NCI-H1048 (cell line): ENCODE measurements around the gene KIF23.

Experiments used
- DNase-seq: peaks from one replicate; lab custom pipeline; 2025; lab: John Stamatoyannopoulos, UW

KIF23 gene

GRCh38 chr15:69394556-69395282 lies 19.4 kb upstream of the KIF23 start:
- peak; percentile 53 for DNase-seq

DNA sequence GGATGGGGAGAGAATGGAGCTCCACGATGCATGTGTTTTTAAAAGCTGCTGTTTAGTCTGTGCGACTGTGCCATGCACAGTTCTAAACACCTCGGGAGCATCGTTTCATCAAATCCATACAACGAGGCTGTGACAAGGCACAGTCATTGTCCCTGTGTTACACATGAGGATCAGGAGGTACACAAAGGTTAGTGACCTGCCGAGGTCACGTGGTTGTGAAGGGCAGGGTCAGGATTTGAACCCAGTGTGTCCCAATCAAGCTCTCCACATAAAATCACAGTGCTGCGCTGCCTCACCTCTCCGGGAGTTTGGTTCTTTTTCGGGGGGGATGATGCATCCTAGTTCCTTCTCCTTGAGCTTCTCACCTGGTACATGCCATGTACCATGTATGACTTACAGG lies 18.7 kb upstream of the KIF23 start:
- no peak for DNase-seq

DNA sequence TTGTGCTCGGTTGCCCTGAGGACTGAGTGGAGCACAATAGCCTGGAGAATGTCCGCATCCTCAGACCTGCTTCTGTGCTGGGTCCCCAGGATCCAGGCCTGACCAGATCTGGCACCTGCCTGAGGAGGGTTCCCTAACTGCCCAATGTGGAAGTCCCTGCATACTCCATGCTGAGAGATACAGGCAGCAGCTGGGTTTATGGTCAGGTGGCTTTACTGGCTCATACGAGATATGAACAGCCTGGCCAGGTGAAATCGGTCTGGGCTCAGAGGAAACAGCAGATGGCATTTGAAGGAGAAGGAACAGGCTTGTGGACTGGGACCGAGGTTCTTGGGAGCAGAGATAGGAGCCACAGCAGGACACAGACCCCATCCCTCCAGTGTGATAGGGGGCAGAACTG lies 18.2 kb upstream of the KIF23 start:
- DNase-seq, result no peak

- DNase-seq, result no peak
These were observed 15.7 kb upstream of the KIF23 start for GRCh38 chr15:69398491-69398891.

DNA sequence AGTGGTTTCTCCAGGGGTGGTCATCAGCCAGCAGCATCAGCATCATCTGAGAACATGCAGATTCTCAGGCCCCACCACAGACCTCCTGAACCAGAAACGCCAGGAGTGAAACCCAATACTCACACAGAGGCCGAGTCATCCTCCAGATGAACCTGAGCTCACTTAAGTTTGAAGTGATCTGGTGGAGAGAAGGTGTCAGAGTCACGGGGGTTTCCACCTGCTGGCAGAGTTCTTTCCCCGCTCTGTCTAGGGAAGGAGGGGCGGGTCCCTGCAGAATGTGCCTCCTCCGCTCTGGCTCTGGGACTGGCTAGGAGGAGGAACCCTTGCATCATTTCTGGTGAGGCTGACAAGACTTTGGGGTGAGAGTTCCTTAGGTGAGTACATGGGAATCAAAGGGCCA lies 13.3 kb upstream of the KIF23 start:
- DNase-seq, result no peak

GRCh38 chr15:69402816-69403215 lies 11.3 kb upstream of the KIF23 start:
- no peak for DNase-seq

DNA sequence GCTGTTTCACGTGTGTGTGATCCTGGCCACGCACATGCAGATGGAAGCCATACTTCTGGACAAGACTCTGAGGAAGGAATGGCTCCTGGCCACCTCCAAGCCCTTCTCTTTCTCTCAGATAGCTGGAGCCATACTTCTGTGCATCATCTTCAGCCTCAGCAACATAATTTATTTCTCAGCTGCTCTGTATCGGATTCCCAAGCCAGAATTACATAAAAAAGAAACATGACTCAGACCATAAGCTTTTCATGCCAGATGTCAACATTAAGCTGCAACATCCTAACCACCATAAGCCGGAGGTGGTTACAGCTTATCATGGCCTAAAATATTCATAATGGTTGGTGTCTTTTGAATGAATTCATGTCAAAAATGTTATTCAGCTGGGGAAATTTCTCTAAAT lies 10.6 kb upstream of the KIF23 start:
- no peak for DNase-seq

DNA sequence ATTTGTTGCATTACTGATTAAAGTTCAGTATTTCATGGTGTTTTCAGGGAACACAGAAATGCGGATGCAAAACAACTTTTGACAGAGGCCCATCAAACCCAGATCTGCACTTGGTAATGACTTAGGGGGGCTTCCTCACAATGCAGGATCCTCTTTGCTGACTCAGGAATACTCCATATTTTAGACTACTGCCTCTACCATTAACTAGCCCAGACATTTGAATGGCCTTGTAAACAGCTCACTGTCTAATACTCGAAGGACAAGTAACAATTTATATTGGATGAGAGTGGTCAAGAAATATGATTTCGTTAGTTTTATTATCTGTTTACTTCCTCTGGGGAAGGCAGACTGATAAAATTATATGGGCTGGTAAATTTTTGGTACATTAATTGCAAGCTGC lies 9.0 kb upstream of the KIF23 start:
- no peak for DNase-seq

DNA sequence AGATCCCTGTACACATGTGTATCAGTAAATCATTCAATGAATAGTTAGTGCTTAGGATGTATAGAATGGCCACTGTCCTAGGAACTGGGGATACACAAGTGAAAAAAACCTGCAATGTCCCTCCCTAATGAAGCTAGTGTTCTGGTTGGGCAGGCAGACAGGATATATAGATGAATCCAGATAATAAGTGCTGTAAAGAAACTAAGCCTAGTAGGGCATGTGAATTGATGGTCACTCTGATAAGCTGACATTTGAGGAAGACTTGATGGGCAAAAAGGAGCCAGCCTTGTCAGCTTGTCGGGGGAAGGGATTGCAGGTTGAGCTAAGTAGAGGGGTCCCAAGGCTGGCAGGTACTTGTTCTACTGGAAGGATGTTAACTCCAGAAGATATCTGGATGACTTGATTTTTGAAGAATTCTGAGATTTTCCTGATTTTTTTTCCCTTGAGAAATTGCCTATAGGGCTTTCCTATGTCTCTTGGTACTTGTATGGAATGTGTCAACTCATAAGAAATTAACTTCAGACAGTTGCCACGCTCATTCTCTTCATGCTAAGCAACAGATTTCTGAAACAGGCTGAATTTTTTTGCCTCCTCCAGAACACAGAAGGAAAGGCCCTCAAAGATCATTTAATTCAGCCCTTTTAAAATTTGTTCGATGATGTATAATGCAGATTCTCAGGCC lies 6.3 kb upstream of the KIF23 start:
- DNase-seq, result no peak

- DNase-seq, result no peak
These were observed 5.3 kb upstream of the KIF23 start for GRCh38 chr15:69408841-69409240.

GRCh38 chr15:69410248-69410874 lies 3.8 kb upstream of the KIF23 start:
- no peak for DNase-seq

- no peak for DNase-seq
These were observed 1.9 kb upstream of the KIF23 start for GRCh38 chr15:69412274-69412673.

DNA sequence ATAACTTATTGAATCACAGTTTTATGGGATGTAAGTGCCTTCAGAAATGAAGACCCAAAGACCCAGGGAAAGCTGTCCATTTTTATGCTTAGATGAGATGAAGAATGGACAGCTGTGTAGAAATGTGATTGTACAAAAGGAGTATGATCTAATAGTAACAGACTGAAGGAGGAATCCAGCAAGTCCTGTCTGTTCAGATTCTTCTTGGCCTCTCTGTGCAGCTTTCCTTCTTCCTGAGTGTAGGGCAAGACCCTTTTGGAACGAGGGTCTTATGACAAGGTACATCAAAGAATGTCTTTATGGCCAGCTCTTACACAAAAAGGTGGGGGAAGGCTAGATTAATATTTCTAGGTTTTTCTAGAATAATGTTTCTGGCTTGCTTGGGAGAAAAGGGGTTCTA lies 1.4 kb upstream of the KIF23 start:
- no peak for DNase-seq

GRCh38 chr15:69414701-69415167 lies 585 bp downstream of the KIF23 start:
- DNase-seq, result no peak

DNA sequence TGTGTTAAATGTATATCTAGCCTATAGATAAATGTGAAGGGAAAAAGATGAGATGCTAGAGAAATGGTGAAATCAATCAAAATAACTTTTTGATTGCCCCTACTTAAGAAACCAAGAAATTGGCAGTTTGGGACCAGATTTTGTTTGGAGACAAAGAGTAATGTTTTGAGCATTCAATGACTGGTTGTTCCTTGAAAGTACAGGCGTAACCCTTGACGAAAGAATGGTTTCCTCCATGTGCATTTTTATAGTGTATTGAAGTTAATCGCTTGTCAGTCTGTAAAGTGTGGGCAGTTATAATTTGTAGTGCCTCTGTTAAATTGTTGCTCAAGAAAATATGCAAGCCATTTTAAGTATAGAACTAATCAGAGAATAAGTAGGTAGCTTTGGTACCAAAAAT lies 1.2 kb downstream of the KIF23 start:
- DNase-seq, result no peak

GRCh38 chr15:69417581-69417980 lies 3.4 kb downstream of the KIF23 start:
- no peak for DNase-seq

GRCh38 chr15:69421498-69421897 lies 7.3 kb downstream of the KIF23 start:
- DNase-seq, result no peak

GRCh38 chr15:69422336-69422895 lies 8.3 kb downstream of the KIF23 start:
- no peak for DNase-seq

- no peak for DNase-seq
These were observed 9.9 kb downstream of the KIF23 start for GRCh38 chr15:69424001-69424400.

GRCh38 chr15:69424748-69425413 lies 10.7 kb downstream of the KIF23 start:
- DNase-seq, result no peak

DNA sequence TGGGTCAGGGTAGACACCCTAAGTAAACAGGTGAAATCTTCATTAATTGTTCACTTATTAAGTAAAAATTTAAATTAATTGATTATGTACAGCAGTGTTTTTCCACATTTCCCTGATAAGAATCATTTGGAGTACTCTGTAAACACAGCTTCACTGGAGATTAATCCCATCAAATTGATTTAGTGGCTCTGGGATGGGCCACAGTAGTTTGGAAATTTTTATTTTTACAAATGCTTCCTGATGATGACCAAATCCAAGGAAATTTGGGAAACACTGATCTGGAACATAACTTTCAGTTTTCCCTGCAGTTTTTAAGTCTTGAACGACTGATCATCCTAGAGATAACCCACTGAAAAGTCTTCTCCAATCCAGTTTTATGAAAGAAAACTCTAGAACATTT lies 19.7 kb downstream of the KIF23 start:
- DNase-seq, result no peak

DNA sequence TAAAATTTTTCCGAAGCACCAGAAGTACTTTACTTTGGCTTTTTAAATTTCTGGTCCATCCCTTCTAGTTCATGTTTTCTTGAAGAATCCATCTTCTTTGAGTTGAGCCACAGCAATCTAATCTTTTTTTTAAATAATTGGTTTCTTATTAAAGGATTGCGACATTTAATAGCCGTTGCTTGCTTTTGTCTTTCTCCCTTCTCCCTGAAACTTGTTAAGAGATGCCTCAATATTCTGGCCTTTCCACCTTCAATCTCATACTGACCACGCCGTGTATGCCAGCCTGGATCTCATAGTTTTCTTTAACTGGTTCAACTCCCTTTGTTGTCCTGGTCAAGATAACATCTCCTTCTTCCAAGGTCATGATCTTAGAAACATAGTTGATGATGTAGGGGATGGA lies 20.1 kb downstream of the KIF23 start:
- no peak for DNase-seq
